GM19240 (cell line): ENCODE data around the gene SHC3.

ENCODE experiments used
- DNase-seq: peaks from one replicate; pipeline ENCODE4 v3.0.0; 2011; ENCODE audit warnings: low spot score; ENCODE audit not compliant: insufficient read length

SHC3 gene

DNA sequence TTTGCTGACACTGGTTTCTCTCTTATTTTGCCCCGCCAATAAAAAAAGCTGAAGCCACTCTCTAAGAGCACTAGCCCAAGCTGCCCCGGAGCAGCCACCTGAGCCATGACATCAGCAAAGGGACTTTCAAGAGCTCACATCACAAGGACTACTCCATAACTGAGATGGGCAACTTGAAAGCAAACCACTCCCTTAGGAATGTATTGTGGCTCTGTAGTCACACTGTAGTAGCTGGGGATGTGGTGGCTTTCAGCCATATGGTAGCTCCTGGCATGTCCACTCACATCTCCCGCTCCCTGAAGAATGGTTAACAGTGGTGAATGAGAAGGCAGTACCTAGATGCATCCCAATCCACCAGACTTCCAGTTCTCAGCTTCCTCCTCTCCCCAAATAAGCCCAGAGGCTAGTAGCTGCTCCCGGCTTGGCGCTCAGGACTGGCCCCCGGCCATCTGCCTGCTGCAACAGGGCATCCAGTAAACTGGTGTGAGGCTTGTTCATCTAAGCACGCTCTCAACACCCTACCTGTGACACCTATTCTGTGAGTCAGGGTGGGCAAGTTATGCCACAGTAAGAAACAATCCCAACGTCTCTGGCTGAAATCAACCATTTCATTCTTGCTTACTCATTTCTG lies 123.6 kb downstream of the SHC3 start:
- DNase-seq = no peak

DNA sequence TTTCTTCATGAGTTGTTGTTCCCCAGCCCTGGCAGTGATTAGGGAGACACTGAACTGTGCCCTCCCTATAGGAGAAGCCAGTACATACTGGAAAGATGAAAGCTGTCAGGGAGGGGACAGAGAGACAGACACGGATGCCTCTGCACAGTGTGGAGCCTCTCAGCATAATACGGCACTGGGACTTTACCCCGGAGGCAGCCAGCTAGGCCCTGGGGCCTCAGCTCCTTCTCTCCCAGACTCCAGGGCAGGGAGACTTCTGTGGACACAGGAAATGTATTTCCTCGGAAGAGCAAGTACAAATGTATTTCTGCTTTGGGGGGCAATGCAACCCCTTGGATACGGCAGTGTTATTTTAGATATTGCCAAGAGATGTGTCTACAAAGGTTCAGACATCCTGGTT lies 125.3 kb downstream of the SHC3 start:
- no peak for DNase-seq

DNA sequence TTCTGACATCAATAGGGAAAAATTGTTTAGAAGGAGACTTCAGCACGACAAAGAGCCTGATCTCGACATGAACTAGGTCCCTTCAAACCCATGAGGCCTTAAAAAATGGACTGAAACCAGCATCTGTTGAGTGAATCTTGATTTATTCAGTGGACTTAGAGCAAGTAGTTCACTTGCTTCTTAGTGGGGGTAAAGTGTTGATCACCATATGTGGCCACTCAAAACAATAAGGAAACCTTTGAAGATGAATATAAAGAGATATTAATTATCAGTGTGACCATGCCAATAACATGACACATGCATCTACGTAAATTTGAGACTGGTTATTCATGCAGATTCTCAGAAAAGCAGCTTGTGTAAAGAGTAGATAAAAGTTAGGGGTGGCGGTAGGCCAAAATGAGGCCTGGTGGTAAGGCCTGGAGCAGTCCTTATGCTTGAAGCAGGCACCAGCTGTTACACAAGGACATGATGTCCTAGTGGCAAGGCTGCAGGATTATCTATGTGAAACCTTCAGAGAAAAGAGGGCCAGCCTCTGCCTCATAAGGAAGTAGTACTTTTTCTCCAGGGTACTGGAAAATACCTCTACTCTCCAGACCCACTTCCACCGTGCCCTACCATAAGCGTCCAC lies 126.0 kb downstream of the SHC3 start:
- no peak for DNase-seq

DNA sequence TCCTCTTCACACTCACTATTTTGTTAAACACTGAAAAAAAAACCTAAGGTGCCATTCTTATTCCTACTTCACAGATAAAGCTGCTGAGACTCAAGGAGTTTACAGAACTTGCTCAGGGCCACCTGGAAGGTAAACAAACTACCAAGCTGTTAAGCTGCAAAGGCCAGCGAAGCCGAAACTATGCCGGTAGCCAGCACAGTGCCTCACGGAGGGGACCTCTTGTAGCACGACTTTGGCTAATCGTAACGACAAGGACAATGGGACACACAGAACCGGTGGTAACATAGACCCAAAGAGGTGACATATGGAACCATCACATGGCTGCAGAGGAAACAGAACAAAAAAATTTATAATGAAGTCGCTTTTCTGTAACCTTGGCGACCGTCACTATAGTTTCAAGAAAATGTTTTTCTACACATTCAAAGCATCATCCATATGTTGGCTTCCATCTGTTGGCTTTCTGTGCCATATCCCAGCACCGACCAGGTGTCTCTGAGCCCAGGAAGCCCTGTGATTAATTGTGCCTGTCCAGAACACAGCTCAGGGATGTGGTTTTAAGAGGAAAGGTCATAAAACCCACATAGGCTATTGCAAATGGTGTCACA lies 127.1 kb downstream of the SHC3 start:
- no peak for DNase-seq

DNA sequence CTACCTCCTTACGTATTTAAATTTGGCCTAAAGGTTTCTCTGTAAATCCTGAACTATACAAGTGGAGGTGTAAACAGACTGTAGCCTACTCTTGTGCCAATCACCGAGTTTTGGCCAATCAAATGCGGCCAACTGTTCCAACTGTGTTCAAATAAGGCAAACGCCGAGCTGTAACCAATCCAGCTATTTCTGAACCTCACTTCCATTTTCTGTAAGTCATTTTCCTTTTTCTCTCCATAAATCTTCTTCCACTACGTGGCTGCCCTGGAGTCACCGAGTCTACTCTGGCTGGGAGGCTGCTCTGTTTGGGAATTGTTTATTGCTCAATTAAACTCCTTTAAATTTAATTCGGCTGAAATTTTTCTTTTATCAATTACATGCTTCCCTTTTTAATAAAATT lies 129.0 kb downstream of the SHC3 start:
- DNase-seq = no peak

DNA sequence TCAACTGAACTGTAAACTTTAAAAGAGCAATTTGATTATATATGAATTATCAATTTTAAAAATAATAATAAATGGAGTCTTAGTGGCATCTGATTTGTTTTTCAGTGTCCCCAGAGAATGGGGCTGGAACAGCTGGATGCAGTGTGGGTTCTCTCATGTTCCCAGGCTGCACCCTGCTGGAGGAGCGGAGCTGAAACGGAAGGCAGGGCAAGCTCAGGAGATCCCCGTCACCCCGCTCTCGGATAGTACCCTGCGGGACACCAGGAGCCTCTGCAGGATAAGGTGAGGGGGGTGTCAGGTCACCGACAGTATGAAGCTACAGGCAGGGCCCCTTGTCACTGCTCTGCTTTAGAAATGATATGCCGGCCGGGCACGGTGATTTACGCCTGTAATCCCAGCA lies 130.0 kb downstream of the SHC3 start:
- no peak for DNase-seq

DNA sequence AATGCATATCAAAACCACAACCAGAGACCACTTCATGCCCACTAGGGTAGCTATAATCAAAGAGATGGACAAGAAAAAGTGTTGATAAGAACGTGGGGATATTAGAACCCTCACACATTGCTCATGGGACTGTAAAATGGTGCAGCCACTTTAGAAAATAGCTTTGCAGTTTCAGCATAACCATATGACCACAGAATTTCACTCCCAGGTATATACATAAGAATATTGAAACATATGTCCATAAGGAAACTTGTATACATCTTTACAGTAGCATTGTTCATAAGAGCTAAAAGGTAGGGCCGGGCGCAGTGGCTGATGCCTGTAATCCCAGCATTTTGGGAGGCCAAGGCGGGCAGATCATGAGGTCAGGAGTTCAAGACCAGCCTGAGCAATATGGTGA lies 131.0 kb downstream of the SHC3 start:
- no peak for DNase-seq

DNA sequence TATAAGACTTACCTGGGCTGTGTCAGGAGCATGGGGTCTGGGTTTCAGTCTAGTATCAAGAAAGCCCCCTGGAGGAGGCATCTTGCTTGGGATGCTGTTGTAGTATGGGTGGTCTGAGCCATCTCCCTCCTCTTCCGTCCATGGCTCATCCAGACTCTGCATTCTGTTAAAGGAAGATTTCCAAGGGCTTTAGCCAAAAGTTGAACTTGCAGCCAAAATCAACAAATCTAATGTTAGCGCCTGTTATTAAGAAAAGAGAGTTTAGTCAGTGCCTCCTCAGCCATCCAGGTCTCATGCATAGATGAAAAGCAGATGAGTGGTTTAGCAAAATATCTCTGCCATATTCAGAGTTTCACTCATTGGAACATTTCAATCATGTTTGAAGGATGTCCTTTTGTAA lies 131.8 kb downstream of the SHC3 start:
- DNase-seq = no peak

DNA sequence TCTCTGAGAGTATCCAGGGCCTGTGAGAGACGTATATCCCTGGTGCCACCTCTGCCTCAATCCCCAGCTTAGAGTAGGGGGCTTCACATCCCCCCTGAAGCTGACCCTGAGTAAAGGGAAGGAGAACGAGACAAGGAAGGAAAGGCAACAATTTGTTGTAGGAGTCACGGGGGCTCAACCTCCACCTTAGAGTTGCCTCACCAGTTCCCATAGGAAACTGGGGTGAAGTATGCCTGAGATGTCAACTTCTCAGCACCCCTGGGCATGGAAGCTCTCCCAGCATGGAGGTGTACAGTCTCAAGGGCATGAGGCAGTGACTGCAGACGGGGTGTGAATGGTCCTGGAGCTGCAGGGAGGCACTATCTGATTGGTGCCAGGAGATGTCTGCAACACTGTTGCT lies 133.7 kb downstream of the SHC3 start:
- no peak for DNase-seq

DNA sequence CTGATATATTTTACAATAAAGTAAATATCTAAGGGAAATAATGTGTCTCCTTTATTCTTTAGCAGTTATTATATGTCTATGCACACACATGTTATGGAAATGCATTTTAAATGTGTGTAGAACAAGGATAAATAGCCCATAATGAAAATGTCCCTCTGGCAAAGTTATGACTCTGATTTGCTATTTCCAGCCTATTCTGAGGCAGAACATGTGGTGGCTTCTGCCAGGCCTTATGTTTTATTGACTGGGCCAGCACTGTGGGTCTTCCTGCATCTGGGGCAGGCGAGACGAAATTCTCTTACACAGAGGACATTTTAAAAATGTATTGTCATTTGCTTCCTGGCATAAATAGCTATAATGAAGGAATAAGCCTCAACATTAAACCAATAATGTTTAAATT lies 134.5 kb downstream of the SHC3 start:
- no peak for DNase-seq

DNA sequence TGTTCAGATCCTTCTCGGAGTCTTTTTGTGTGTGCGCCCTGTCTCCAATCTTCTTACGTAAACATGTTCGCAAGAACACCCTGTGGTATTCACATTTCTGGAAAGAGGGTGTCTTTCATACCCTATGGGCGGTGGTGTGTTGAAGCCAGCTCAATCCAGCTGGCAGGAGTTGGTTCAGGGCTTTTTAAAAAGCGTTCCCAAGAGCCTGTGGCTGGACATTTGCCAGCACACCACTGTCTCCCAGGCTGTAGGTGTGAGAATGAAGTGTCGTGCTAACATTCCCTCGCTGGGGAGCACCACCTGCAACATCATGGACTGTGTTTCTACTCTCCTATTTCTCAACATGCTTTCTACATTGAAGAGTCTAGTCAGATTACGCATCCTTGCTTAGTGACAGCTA lies 135.6 kb downstream of the SHC3 start:
- no peak for DNase-seq

DNA sequence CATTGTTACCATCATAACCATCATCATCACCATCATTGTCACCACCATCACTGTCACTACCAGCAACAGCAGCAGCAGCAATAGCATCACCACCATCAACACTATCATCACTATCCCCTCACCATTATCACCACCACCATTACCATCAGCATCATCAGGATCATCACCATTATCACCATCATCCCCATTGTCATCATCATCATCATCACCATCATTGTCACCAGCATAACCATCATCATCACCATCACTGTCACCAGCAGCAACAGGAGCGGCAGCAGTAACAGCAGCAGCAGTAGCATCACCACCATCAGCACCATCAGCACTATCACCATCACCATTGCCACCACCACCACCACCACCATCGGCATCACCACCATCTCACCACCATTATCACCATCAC lies 139.0 kb downstream of the SHC3 start:
- DNase-seq = no peak

DNA sequence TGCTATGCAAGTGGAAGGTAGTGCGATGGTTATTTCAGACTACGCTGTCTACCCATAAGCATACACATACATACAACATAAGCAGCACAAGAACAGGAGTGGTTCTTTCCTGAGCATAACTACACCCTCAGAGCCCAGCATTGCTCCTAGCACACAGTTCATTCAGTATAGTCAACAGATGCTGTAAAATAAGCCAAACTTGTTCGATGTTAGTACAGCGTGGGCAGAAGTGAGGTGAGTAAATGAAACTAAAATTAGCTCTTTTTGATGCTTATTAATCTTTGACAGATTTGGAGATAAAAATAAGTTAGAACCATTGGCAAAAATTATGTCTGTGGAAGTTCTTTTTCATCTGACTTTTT lies 139.5 kb downstream of the SHC3 start:
- no peak for DNase-seq

DNA sequence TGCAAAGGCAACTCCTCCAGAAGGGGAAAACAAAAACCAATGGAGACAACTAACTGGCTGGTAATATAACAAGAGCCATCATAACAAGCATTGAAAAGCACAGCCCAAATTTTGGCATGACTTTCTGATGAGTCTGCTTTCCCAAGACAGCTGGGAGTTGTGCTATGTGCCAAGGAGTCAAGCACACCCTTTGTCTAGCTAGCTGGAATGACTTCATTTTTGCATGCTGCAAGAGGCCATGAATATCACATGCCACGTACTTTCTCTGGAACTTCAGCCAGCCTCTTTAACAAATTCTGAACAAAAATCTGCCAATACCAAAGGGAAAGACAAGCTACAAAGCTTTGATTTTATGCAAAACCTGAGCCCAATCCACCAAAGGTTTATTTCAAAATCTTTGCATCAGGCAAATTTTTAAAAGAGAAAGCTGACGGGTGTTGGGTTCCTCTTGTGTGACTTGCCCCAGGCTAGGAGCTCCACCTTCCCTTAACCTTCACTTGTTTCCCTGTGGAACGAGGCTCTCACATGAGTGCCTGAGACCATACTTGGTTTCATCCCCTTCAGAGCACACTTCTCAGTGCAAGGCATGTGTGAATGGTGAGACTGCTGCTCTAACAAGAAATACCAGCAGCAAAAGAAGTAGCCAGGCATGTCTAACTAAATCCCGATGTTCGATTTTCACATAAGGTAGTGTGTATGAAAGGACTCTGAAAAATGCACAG lies 140.1 kb downstream of the SHC3 start:
- no peak for DNase-seq

DNA sequence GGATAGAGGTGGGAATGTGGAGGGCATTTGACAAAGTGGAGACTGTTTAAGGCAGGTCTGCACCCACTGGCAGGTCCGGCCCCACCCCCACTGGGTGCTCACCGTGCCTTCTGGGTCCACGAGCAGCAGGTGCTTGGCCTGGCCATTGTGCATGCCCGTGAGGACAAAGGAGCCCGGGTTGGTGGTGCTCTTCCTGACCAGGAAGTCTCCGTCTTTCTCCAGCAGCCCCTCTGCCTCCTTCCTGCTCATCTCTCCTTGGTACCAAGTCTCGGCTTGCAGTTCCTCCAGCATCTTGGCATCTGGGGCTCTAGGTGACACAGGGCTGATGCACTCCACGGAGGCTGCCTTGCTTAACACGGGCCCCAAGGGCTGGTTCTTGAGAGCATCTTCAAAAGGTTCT lies 140.7 kb downstream of the SHC3 start:
- DNase-seq = no peak

DNA sequence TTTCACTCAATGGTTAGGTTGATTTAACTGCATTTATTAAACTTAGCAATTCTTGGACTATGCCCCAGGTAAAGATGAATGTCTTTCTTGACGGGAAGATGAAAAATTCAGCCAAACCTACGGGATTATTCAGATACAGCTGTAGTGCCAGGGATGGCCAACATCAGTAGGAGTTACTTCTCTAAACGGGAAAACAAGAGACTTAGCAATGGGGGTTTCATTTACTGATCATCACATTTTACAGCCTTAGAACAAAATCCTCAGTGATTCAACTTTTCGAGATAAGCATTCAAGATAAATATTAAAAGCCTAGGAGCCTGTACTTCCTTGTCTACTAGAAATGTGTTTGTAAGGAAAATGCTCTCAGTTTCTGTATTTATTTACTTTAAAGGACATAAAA lies 141.3 kb downstream of the SHC3 start:
- no peak for DNase-seq

DNA sequence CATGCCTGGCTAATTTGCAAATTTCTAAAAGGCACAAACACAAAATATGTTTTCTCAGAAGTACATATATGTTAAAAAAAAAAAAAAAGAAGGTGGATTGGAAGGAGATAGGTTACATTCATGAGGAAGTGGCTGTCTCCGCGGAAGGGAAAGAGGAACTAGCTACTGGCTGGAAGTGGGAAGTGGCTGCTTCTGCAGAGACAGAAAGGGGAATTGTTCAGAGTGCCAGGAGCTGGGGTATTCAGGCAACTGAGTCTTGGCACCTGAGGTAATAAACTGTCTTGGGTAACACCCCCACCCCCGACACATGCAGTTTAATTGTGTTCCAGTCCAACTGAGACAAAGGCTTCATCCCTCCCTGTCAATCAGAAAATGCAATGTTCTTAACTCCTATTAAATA lies 141.7 kb downstream of the SHC3 start:
- no peak for DNase-seq

DNA sequence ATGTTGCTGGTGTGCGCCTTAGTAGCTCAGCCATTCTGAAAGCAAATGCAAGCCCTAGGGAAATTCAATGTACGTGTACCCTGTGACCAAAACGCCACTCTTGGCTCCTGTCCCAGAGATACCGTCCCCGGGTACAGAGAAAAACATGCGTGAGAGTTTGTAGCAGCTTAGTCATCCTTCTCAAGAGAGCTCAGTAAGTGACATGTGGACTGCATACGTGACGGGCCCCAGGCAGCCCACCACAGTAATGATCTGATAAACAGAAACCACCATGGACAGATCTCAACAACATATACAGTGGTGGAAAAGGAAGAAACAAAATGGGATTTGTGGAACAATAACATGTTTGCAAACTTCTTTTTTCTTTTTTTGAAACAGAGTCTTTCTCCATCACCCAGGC lies 142.2 kb downstream of the SHC3 start:
- DNase-seq = no peak

DNA sequence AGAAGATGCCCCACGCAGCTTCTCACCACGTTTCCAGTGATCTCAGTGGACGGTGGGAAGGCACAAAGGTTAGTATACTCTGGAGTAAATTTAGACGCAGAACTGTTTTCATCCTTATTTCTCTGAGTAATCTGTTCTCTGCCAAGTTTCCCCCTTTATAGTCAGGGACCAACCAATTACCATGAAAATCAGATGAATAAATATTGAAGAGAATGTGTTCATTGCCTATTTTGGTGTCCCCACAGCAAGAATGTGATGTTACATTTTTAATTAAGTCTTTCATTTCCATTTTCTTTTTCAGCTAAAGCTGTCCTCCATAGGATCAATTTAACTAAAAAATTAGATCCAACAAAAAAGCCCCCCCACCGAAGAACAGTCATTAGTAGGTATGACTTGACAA lies 146.0 kb downstream of the SHC3 start:
- DNase-seq = no peak

DNA sequence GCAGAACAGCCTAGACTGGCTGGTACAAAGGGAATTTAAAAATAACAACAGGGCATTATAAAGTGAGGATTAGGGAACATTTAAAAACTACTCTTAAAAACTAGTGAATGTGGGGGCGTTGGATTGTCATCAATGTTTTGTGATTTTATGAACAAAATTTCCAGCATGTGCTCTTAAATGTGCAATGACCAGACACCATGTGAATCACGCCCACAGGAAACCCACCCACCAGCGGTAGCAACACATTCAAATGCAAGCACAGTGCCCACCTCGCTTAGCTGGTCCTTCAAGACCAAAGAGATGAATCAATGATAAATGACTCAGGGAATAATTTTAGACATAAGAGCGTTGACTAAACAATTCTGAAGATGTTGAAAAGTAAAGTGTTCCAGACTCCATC lies 146.4 kb downstream of the SHC3 start:
- DNase-seq = no peak

DNA sequence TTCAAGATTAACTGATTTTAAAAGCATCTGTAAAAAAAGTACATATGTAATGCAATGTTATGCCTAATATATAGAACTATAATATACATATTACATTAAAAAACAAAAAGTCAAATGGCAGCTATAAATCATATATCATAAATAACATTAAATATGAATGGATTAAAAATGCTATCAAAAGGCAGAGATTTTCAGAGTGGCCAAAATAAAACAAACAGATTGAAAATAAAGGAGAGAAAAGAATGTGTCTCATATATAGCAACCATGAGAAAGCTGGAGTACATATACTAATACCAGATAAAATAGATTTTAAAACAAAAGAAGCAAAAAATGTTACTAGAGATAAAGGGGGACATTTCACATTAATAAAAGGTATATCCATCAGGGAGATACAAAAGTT lies 148.8 kb downstream of the SHC3 start:
- no peak for DNase-seq

DNA sequence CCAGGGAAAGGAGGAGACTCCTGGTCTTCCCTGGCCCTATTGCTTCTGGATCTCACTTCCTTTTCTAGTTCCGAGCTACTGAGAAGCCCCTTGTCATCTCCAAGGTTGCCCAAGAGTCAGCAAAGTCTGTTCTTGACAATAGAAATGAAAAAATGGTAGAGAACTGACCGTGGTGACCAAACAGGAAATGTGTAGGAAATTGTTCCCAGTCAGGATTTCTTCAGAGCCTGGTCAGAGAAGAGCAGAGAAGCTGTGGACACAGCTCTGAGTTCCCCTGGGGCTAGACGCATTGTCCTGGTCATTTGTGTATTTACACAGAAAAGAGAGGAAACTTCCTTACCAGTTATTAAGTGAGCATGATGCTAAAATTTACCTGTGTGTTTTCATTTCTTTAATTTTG lies 151.7 kb downstream of the SHC3 start:
- DNase-seq = no peak

DNA sequence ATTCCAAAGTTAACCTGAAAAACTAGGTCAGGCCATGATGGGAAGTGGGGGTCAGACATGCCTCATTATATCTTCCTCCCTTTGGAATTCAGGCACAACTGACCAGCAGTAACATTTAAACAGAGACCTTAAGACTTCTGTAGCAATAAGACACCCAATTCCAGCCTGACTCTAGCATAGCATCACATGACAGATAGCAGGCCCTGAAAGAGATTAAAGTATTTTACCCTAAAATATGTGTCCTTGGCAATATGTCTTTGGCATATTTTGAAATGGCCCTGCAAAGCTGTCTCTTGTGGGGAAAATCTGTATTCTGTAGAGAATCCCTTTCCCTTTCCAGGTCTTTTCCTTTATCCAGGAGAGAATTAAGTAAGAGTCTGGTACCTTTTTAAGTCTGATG lies 153.1 kb downstream of the SHC3 start:
- no peak for DNase-seq
